Measurements from ENCODE around the gene NT5M. TPM values are rescaled to one million over a fixed set of nuclear protein-coding genes. Genes with fewer than 3 reads are reported as not detected.

The NT5M gene
- total RNA-seq, 1 experiment from 2014 or later = 8.6 TPM

DNA sequence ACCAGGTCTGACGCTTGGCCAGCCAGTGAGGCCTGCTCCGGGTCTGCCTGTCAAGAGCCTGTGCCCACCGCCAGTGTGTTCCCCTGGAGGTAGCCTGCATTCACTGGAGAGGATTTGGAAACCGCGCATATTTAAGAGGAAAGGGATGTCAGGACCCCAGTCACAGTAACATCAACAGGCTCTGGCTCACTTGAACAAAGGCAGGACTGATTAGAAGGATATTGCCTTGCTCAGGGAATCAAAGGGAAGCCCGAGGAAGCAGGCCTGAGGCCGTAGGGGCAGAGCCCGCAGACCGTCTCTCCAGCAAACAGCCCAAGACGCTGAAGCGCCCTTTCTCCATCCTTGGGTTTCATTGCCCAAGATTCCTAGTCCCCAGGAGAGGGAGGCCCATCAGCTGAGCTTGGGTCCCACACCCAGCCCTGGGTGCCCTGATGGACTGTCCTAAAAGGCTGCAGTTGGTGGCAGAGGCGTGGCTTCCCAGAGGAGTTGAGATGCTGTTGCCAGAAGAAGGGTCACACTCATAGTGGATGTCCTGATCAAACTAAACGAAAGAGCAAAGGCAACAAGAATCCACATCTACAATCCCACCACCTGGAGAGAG, 23.2 kb downstream of the NT5M start:
- ATAC-seq = no peak
- DNase-seq = no peak
- BruUV-seq (replicated peaks) = no TSS peak
- ChIA-PET POLR2A (ENCODE audit: unreplicated experiment) (no interaction called here), CTCF (no interaction called here)
- Histone ChIP-seq H4K20me1 (ENCODE audit: low read length) (no peaks in the 10 kb centered on the region), H3K9ac (ENCODE audit: low read length) (no peak overlapping the region), H3K4me2 (ENCODE audit: low read length) (no peak overlapping the region), H3K4me1 (ENCODE audit: insufficient read depth, low read length) (no peaks in the 10 kb centered on the region), H3K79me2 (ENCODE audit: low read length) (no peaks in the 10 kb centered on the region), H3K9me2 (replicated peaks; ENCODE audit: low read length) (no peaks in the 10 kb centered on the region), H3K36me3 (ENCODE audit: low read depth, low read length) (no peaks in the 10 kb centered on the region), H3F3A (ENCODE audit: low read length, unreplicated experiment) (no peaks in the 10 kb centered on the region), H3K27ac (ENCODE audit: low read length) (no peak overlapping the region), H3K4me3 (ENCODE audit: low read length) (no peak overlapping the region), H2AFZ (ENCODE audit: low read length) (no peak overlapping the region), H3K9me3 (ENCODE audit: low read length) (no peaks in the 10 kb centered on the region), H3K27me3 (ENCODE audit: low read length) (no peaks in the 10 kb centered on the region)
- no peak for TF ChIP-seq CTCF (conservative IDR thresholded peaks at IDR 0.05; ENCODE audit: low read depth, low read length)
- TF ChIP-seq EZH2phosphoT487 (IDR thresholded peaks at IDR 0.05; ENCODE audit: borderline replicate concordance, low read length) = no peak
- TF ChIP-seq EZH2 (IDR thresholded peaks at IDR 0.05; ENCODE audit: low read length, unreplicated experiment) = no peak
- intact Hi-C loops (cut with micrococcal nuclease) = no loop called here

DNA sequence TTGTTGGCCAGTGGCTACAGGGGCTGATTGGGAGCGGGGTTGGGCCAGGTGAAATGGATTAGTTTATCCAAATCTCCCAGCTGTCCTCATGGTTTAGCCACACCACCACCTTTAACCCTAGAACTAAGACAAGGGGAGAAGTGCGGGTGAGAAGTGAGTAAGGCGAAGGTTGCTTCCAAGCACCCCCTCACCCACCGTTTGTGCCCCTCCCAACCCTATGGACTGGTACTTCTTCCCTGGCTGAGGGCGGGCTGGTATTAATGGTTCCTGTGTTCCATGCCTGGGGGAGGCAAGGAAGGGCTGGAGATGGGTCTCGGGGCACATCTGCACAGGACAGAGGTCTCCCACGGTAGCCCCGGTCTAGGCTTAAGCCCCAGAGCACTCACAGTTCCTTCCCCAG, 25.1 kb downstream of the NT5M start:
- H3K4me3 ChIP-seq (ENCODE audit: low read length) = no peak overlapping the region
- H3K27ac ChIP-seq (ENCODE audit: low read length) = no peak overlapping the region
- no peaks in the 10 kb centered on the region for H3K36me3 ChIP-seq (ENCODE audit: low read depth, low read length)
- no peaks in the 10 kb centered on the region for H3K79me2 ChIP-seq (ENCODE audit: low read length)
- H4K20me1 ChIP-seq (ENCODE audit: low read length) = no peaks in the 10 kb centered on the region
- DNase-seq = no peak
- POLR2A ChIA-PET (ENCODE audit: unreplicated experiment) = no interaction called here
- H3F3A ChIP-seq (ENCODE audit: low read length, unreplicated experiment) = no peaks in the 10 kb centered on the region
- no peaks in the 10 kb centered on the region for H3K9me2 ChIP-seq (replicated peaks; ENCODE audit: low read length)
- intact Hi-C loops (cut with micrococcal nuclease) = no loop called here
- H3K27me3 ChIP-seq (ENCODE audit: low read length) = no peaks in the 10 kb centered on the region
- CTCF ChIA-PET = no interaction called here
- H3K4me2 ChIP-seq (ENCODE audit: low read length) = no peak overlapping the region
- no peaks in the 10 kb centered on the region for H3K9me3 ChIP-seq (ENCODE audit: low read length)
- TF ChIP-seq CTCF (conservative IDR thresholded peaks at IDR 0.05; ENCODE audit: low read depth, low read length) (no peak), EZH2 (IDR thresholded peaks at IDR 0.05; ENCODE audit: low read length, unreplicated experiment) (no peak)
- BruUV-seq (replicated peaks) = no TSS peak
- no peak overlapping the region for H2AFZ ChIP-seq (ENCODE audit: low read length)
- H3K4me1 ChIP-seq (ENCODE audit: insufficient read depth, low read length) = no peaks in the 10 kb centered on the region
- no peak overlapping the region for H3K9ac ChIP-seq (ENCODE audit: low read length)
- no peak for ATAC-seq

DNA sequence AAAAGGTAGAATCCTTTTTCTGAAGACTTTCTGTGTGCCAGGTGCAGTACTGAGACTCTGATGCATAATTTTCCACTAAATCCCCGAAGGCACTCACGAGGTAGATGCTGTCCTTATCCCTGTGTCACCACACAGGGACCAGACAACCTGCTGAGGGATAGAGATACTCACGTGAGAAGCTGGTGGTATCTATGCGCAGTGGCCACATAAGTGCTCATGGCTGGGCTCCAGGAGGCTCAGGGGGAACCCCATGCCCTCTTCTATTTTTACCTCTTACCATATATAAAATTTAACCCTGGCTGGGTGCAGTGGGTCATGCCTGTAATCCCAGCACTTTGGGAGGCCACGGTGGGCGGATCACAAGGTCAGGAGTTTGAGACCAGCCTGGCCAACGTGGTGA, 38.3 kb downstream of the NT5M start:
- intact Hi-C loops (cut with micrococcal nuclease) = no loop called here
- H3K27me3 ChIP-seq (ENCODE audit: low read length) = no peaks in the 10 kb centered on the region
- ATAC-seq = no peak
- no peaks in the 10 kb centered on the region for H3F3A ChIP-seq (ENCODE audit: low read length, unreplicated experiment)
- POLR2A ChIA-PET (ENCODE audit: unreplicated experiment) = no interaction called here
- DNase-seq = no peak
- no TSS peak for BruUV-seq (replicated peaks)
- no peak overlapping the region for H3K4me3 ChIP-seq (ENCODE audit: low read length)
- H3K9me2 ChIP-seq (replicated peaks; ENCODE audit: low read length) = no peaks in the 10 kb centered on the region
- H3K9me3 ChIP-seq (ENCODE audit: low read length) = no peaks in the 10 kb centered on the region
- no peak overlapping the region for H3K4me2 ChIP-seq (ENCODE audit: low read length)
- TF ChIP-seq EZH2phosphoT487 (IDR thresholded peaks at IDR 0.05; ENCODE audit: borderline replicate concordance, low read length) (no peak), CTCF (conservative IDR thresholded peaks at IDR 0.05; ENCODE audit: low read depth, low read length) (no peak), EZH2 (IDR thresholded peaks at IDR 0.05; ENCODE audit: low read length, unreplicated experiment) (no peak)
- no peaks in the 10 kb centered on the region for H4K20me1 ChIP-seq (ENCODE audit: low read length)
- H3K9ac ChIP-seq (ENCODE audit: low read length) = no peak overlapping the region
- H3K79me2 ChIP-seq (ENCODE audit: low read length) = no peaks in the 10 kb centered on the region
- CTCF ChIA-PET = no interaction called here
- H2AFZ ChIP-seq (ENCODE audit: low read length) = no peak overlapping the region
- H3K36me3 ChIP-seq (ENCODE audit: low read depth, low read length) = no peaks in the 10 kb centered on the region
- H3K27ac ChIP-seq (ENCODE audit: low read length) = no peak overlapping the region
- H3K4me1 ChIP-seq (ENCODE audit: insufficient read depth, low read length) = no peaks in the 10 kb centered on the region
